ENCODE measurements around the gene RMC1. TPM values are rescaled to one million over a fixed set of nuclear protein-coding genes. Genes with fewer than 3 reads are reported as not detected.
"Not testable (repeated sequence)": the region's sequence is repeated elsewhere in the genome, so short reads cannot be mapped to it uniquely, and the experiment has no call there.

Gene RMC1
- total RNA-seq, 2 donors from 2014 or later, result 46.8 to 52.3 TPM

- H3K9me3 Mint-ChIP-seq, result no peaks in the 10 kb centered on the region
- peak in 1 of 2 donors; percentile 17 for ATAC-seq (replicated peaks in 1 of 2)
- no peak for DNase-seq
- H3K4me1 Mint-ChIP-seq (ENCODE audit: low read depth), result peaks cover 50% of the 10 kb centered on the region
- H3K27me3 Mint-ChIP-seq (ENCODE audit: low read depth), result no peaks in the 10 kb centered on the region
- H3K4me3 Mint-ChIP-seq, result peak overlapping the region; percentile 93 to 99
- H3K36me3 Mint-ChIP-seq (ENCODE audit: insufficient read depth in 2 of 2), result peaks cover 10 to 15% of the 10 kb centered on the region in 2 donors
- H3K27ac Mint-ChIP-seq, result peak overlapping the region; percentile 98
These were observed 1.4 kb downstream of the RMC1 start for GRCh38 chr18:23504720-23505119.

- Mint-ChIP-seq H3K36me3 (ENCODE audit: insufficient read depth in 2 of 2) (peaks cover 15 to 27% of the 10 kb centered on the region in 2 donors), H3K27me3 (ENCODE audit: low read depth) (no peaks in the 10 kb centered on the region), H3K4me3 (no peak overlapping the region), H3K4me1 (ENCODE audit: low read depth) (peaks cover 50% of the 10 kb centered on the region), H3K27ac (no peak overlapping the region), H3K9me3 (no peaks in the 10 kb centered on the region)
- DNase-seq (no peak), ATAC-seq (replicated peaks in 1 of 2) (no peak)
These were observed 3.1 kb downstream of the RMC1 start for GRCh38 chr18:23506393-23506792.

DNA sequence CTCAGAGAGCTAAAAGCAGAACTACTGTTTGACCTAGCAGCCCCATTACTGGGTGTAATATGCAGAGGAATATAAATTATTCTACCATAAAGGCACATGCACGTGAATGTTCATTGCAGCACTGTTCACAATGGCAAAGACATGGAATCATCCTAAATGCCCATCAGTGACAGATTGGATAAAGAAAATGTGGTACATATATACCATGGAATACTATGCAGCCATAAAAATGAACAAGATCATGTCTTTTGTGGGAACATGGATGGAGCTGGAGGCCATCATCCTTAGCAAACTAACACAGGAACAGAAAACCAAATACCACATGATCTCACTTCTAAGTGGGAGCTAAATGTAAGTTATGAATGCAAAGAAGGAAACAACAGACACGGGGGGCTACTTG, 7.6 kb downstream of the RMC1 start:
- H3K27ac Mint-ChIP-seq; DNase-seq; H3K27me3 Mint-ChIP-seq (ENCODE audit: low read depth); H3K4me3 Mint-ChIP-seq; H3K9me3 Mint-ChIP-seq; ATAC-seq (replicated peaks in 1 of 2): not testable (repeated sequence)
- peaks cover 9 to 31% of the 10 kb centered on the region in 2 donors for H3K36me3 Mint-ChIP-seq (ENCODE audit: insufficient read depth in 2 of 2)
- H3K4me1 Mint-ChIP-seq (ENCODE audit: low read depth), result peaks cover 31% of the 10 kb centered on the region

DNA sequence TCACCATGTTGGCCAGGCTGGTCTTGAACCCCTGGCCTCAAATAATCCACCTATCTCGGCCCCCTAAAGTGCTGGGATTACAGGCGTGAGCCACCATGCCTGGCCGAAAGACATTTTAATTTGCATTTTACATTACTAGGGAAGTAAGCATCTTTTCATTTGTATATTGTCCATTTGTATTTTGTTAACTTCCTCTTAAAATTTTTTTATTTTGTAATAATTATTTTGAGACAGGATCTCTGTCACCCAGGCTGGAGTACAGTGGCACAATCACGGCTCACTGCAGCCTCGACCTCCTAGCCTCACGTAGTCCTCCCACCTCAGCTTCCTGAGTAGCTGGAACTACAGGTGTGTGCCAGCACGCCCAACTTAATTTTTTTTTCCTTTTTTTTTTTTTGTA, 8.9 kb downstream of the RMC1 start:
- H3K36me3 Mint-ChIP-seq (ENCODE audit: insufficient read depth in 2 of 2), result peaks cover 11 to 28% of the 10 kb centered on the region in 2 donors

DNA sequence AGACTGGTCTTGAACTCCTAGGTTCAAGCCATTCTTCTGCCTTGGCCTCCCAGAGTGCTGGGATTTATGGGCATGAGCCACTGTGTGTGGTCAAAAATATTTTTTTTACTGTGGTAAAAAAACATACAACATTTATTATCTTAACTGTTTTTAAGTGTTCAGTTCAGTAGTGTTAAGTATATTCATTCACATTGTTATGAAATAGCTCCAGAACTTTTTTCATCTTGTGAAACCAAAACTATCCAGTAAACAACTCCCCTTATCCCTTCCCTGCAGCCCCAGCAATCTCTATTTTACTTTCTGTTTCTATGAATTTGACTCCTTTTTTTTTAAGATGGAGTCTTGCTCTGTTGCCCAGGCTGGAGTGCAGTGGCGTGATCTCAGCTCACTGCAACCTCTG, 9.3 kb downstream of the RMC1 start:
- DNase-seq, result no peak
- Mint-ChIP-seq H3K27me3 (ENCODE audit: low read depth) (no peaks in the 10 kb centered on the region), H3K36me3 (ENCODE audit: insufficient read depth in 2 of 2) (peaks cover 8 to 29% of the 10 kb centered on the region in 2 donors), H3K4me1 (ENCODE audit: low read depth) (peaks cover 26% of the 10 kb centered on the region), H3K4me3 (no peak overlapping the region), H3K9me3 (no peaks in the 10 kb centered on the region), H3K27ac (peak overlapping the region; percentile 65)
- no peak for ATAC-seq (replicated peaks in 1 of 2)

More for the DNA sequence above, 8.9 kb downstream of the RMC1 start:
- Mint-ChIP-seq H3K27ac (peak overlapping the region; percentile 65), H3K4me1 (ENCODE audit: low read depth) (peaks cover 26% of the 10 kb centered on the region)
- DNase-seq; ATAC-seq (replicated peaks in 1 of 2); H3K4me3 Mint-ChIP-seq; H3K27me3 Mint-ChIP-seq (ENCODE audit: low read depth); H3K9me3 Mint-ChIP-seq: not testable (repeated sequence)

DNA sequence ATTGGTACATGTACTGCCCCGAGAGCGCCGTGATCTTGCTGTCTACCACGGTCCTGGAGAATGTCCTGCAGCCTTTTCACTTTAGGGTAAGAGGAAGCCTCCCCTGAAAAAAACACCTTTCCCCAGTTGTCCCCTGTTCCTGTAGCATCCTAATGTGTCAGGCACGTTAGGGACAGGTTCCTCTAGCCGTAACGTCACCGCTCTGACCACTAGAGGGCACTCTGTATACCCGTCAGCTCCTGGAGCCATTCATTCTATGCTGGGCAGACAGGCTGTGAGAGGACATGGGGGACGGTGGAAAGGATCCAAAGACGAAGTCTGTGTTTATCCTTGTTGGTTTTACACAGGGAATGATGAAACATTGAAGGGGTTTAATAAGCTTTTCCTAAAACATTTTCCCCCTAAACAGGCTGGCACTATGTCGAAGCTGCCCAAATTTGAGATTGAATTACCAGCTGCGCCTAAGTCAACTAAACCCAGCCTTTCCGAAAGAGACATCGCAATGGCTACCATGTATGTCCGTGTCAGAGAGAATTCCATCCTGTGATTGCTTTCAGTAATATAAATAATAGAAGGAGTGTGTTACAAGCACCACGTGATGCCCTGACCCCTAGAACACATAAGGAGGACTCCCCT, 12.7 kb downstream of the RMC1 start:
- Mint-ChIP-seq H3K4me1 (ENCODE audit: low read depth) (peaks cover 16% of the 10 kb centered on the region), H3K9me3 (no peaks in the 10 kb centered on the region), H3K4me3 (no peak overlapping the region), H3K27ac (peak overlapping the region; percentile 27), H3K27me3 (ENCODE audit: low read depth) (no peaks in the 10 kb centered on the region), H3K36me3 (ENCODE audit: insufficient read depth in 2 of 2) (peaks cover 10 to 34% of the 10 kb centered on the region in 2 donors)
- peak; percentile 94 to 95 for ATAC-seq (replicated peaks in 1 of 2)
- peak; percentile 74 to 76 for DNase-seq

GRCh38 chr18:23519734-23520133, 16.4 kb downstream of the RMC1 start:
- peaks cover 13 to 38% of the 10 kb centered on the region in 2 donors for H3K36me3 Mint-ChIP-seq (ENCODE audit: insufficient read depth in 2 of 2)
- H3K4me1 Mint-ChIP-seq (ENCODE audit: low read depth), result peaks cover 14% of the 10 kb centered on the region
- peak overlapping the region; percentile 60 for H3K27ac Mint-ChIP-seq
- H3K27me3 Mint-ChIP-seq (ENCODE audit: low read depth), result no peaks in the 10 kb centered on the region
- no peak for ATAC-seq (replicated peaks in 1 of 2)
- H3K4me3 Mint-ChIP-seq, result no peak overlapping the region
- DNase-seq, result no peak
- H3K9me3 Mint-ChIP-seq, result no peaks in the 10 kb centered on the region

DNA sequence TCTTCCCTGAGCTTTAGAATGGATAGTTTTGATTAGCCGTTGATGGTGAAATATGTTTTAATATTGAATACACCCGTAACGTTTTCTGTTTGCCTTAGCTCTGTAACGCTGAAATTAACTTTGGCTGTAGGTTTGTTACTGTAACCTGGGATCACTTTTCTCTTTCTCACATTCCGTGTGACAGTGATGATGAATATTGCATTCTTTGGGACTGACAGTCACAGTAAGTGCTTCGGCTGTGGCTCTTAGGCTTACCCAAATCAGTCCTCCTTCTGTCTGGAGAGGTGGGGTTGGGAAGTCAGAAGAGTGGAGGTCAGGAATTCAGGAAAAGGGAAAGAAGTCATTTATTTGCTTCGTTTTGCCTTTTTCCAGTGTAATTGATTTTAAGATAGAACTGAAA, 18.0 kb downstream of the RMC1 start:
- Mint-ChIP-seq H3K36me3 (ENCODE audit: insufficient read depth in 2 of 2) (peaks cover 10 to 38% of the 10 kb centered on the region in 2 donors), H3K4me1 (ENCODE audit: low read depth) (peaks cover 6% of the 10 kb centered on the region), H3K4me3 (no peak overlapping the region), H3K27me3 (ENCODE audit: low read depth) (no peaks in the 10 kb centered on the region), H3K9me3 (no peaks in the 10 kb centered on the region), H3K27ac (no peak overlapping the region)
- DNase-seq (no peak), ATAC-seq (replicated peaks in 1 of 2) (no peak)

GRCh38 chr18:23521907-23522306, 18.6 kb downstream of the RMC1 start:
- peak overlapping the region; percentile 64 for H3K27ac Mint-ChIP-seq
- no peaks in the 10 kb centered on the region for H3K9me3 Mint-ChIP-seq

GRCh38 chr18:23523429-23524212, 20.3 kb downstream of the RMC1 start:
- no peaks in the 10 kb centered on the region for H3K9me3 Mint-ChIP-seq
- no peak for DNase-seq
- peaks cover 12 to 35% of the 10 kb centered on the region in 2 donors for H3K36me3 Mint-ChIP-seq (ENCODE audit: insufficient read depth in 2 of 2)
- no peak overlapping the region for H3K4me3 Mint-ChIP-seq
- H3K27ac Mint-ChIP-seq, result peak overlapping the region; percentile 20
- no peak for ATAC-seq (replicated peaks in 1 of 2)
- peaks cover 6% of the 10 kb centered on the region for H3K4me1 Mint-ChIP-seq (ENCODE audit: low read depth)
- H3K27me3 Mint-ChIP-seq (ENCODE audit: low read depth), result no peaks in the 10 kb centered on the region

More at GRCh38 chr18:23521907-23522306, 18.6 kb downstream of the RMC1 start:
- Mint-ChIP-seq H3K4me1 (ENCODE audit: low read depth) (peaks cover 6% of the 10 kb centered on the region), H3K4me3 (no peak overlapping the region), H3K36me3 (ENCODE audit: insufficient read depth in 2 of 2) (peaks cover 10 to 41% of the 10 kb centered on the region in 2 donors), H3K27me3 (ENCODE audit: low read depth) (no peaks in the 10 kb centered on the region)
- no peak for ATAC-seq (replicated peaks in 1 of 2)
- DNase-seq, result no peak

- peaks cover 13 to 35% of the 10 kb centered on the region in 2 donors for H3K36me3 Mint-ChIP-seq (ENCODE audit: insufficient read depth in 2 of 2)
- peak overlapping the region; percentile 20 for H3K27ac Mint-ChIP-seq
These were observed 20.9 kb downstream of the RMC1 start for GRCh38 chr18:23524213-23524707.

DNA sequence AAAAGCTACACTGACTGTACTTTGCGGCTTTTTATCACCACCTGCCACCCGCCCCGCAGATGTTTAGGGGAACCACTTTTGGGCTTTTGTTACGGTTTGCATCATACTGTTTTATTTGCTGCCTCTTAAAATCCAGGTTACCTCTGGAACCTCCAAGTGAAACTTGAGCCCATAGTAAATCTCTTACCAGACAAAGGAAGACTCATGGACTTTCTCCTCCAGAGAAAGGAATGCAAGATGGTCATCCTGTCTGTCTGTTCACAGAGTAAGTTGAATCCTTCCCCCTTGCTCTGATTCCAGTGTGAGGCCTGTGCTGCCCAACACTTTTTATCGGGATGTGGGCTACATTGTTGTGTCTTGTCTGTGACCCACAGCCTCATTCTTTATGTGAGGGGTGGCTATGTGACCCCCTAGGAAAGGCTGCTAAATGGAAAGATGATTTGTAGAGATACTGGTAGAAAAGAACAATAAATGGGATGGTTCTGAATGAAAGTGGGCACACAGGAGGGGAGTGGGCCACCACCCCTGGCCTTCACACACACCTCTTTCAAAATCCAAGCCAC, 23.3 kb downstream of the RMC1 start:
- H3K27ac Mint-ChIP-seq, result no peak overlapping the region
- H3K36me3 Mint-ChIP-seq (ENCODE audit: insufficient read depth in 2 of 2), result peaks cover 7 to 34% of the 10 kb centered on the region in 2 donors
- H3K9me3 Mint-ChIP-seq, result no peaks in the 10 kb centered on the region
- DNase-seq (no peak), ATAC-seq (replicated peaks in 1 of 2) (no peak)
- H3K27me3 Mint-ChIP-seq (ENCODE audit: low read depth), result no peaks in the 10 kb centered on the region
- H3K4me3 Mint-ChIP-seq, result no peak overlapping the region
- H3K4me1 Mint-ChIP-seq (ENCODE audit: low read depth), result peaks cover 18% of the 10 kb centered on the region

More at GRCh38 chr18:23524213-23524707, 20.9 kb downstream of the RMC1 start:
- no peaks in the 10 kb centered on the region for H3K27me3 Mint-ChIP-seq (ENCODE audit: low read depth)
- no peak overlapping the region for H3K4me3 Mint-ChIP-seq
- H3K4me1 Mint-ChIP-seq (ENCODE audit: low read depth), result peaks cover 10% of the 10 kb centered on the region
- no peak for ATAC-seq (replicated peaks in 1 of 2)
- no peak for DNase-seq
- no peaks in the 10 kb centered on the region for H3K9me3 Mint-ChIP-seq

Data from activated T-cell treated with anti-CD3 and anti-CD28 coated beads, Interleukin-2, amount 50 U/mL, for 72 hours (primary cell).